Adipocyte (in vitro differentiated cells): Measurements from ENCODE around the gene ACSBG1.

Experiments used
- DNase-seq: peaks from one replicate; pipeline ENCODE4 v3.0.0-alpha.2; 2015; ENCODE audit warnings: low read depth
- H3K27me3 ChIP-seq: replicated peaks from 2 replicates; pipeline ENCODE4 v1.7.0; 2013; ENCODE audit warnings: mild to moderate bottlenecking, low read length, moderate library complexity; ENCODE audit not compliant: control insufficient read depth, insufficient read depth
- H3K36me3 ChIP-seq: 2 replicates; pipeline ENCODE4 v1.7.0; 2013; ENCODE audit warnings: low read length, mild to moderate bottlenecking, moderate library complexity; ENCODE audit not compliant: control insufficient read depth, insufficient read depth, severe bottlenecking
- H3K4me1 ChIP-seq: 2 replicates; pipeline ENCODE4 v1.7.0; 2013; ENCODE audit warnings: mild to moderate bottlenecking, low read length, moderate library complexity; ENCODE audit not compliant: control insufficient read depth, insufficient read depth
- H3K4me3 ChIP-seq: 2 replicates; pipeline ENCODE4 v1.7.0; 2013; ENCODE audit warnings: mild to moderate bottlenecking, low read length, moderate library complexity
- H3K9ac ChIP-seq: 2 replicates; pipeline ENCODE4 v1.7.0; 2013; ENCODE audit warnings: mild to moderate bottlenecking, low read length, moderate library complexity
- H3K9me3 ChIP-seq: 2 replicates; pipeline ENCODE4 v1.7.0; 2013; ENCODE audit warnings: mild to moderate bottlenecking, low read length, moderate library complexity; ENCODE audit not compliant: control insufficient read depth

ACSBG1 gene

GRCh38 chr15:78265137-78265460 is 30.7 kb upstream of the ACSBG1 start:
- Histone ChIP-seq H3K36me3 (no peaks in the 10 kb centered on the region), H3K4me1 (peaks cover 8% of the 10 kb centered on the region), H3K9ac (peak overlapping the region; percentile 75), H3K9me3 (no peaks in the 10 kb centered on the region), H3K4me3 (peak overlapping the region; percentile 82), H3K27me3 (no peaks in the 10 kb centered on the region)
- no peak for DNase-seq

- DNase-seq = peak; percentile 12
- no peaks in the 10 kb centered on the region for H3K9me3 ChIP-seq
- peak within 1 kb of the TSS; percentile 82 for H3K4me3 ChIP-seq
- no peaks in the 10 kb centered on the region for H3K36me3 ChIP-seq
- peaks cover 8% of the 10 kb centered on the region for H3K4me1 ChIP-seq
- peak within 1 kb of the TSS; percentile 75 for H3K9ac ChIP-seq
- H3K27me3 ChIP-seq = peaks cover 4% of the 10 kb centered on the region
Measured at GRCh38 chr15:78264304-78265136, 30.2 kb upstream of the ACSBG1 start, which contains the start of gene DNAJA4. Gene DNAJA4 (plus strand): TSS chr15:78264562. CDS start chr15:78264764, 202 bp downstream.

GRCh38 chr15:78263907-78264303 is 29.5 kb upstream of the ACSBG1 start:
- H3K9me3 ChIP-seq = no peaks in the 10 kb centered on the region
- peaks cover 4% of the 10 kb centered on the region for H3K27me3 ChIP-seq
- peak overlapping the region; percentile 82 for H3K4me3 ChIP-seq
- DNase-seq = no peak
- H3K36me3 ChIP-seq = no peaks in the 10 kb centered on the region
- H3K4me1 ChIP-seq = peaks cover 8% of the 10 kb centered on the region
- peak overlapping the region; percentile 73 for H3K9ac ChIP-seq

- Histone ChIP-seq H3K9me3 (no peaks in the 10 kb centered on the region), H3K4me1 (peaks cover 8% of the 10 kb centered on the region), H3K27me3 (peaks cover 4% of the 10 kb centered on the region), H3K9ac (no peak overlapping the region), H3K36me3 (no peaks in the 10 kb centered on the region), H3K4me3 (no peak overlapping the region)
- DNase-seq = no peak
Measured at GRCh38 chr15:78263351-78263781, 29.0 kb upstream of the ACSBG1 start.

- H3K4me3 ChIP-seq = no peak overlapping the region
- H3K27me3 ChIP-seq = peaks cover 11% of the 10 kb centered on the region
- H3K9ac ChIP-seq = no peak overlapping the region
- H3K36me3 ChIP-seq = no peaks in the 10 kb centered on the region
- DNase-seq = no peak
- peaks cover 8% of the 10 kb centered on the region for H3K4me1 ChIP-seq
- no peaks in the 10 kb centered on the region for H3K9me3 ChIP-seq
Measured at GRCh38 chr15:78261062-78261461, 26.7 kb upstream of the ACSBG1 start.

- Histone ChIP-seq H3K9ac (no peak overlapping the region), H3K9me3 (no peaks in the 10 kb centered on the region), H3K36me3 (no peaks in the 10 kb centered on the region), H3K4me3 (no peak overlapping the region), H3K4me1 (peaks cover 8% of the 10 kb centered on the region), H3K27me3 (peaks cover 11% of the 10 kb centered on the region)
- DNase-seq = no peak
Measured at GRCh38 chr15:78260489-78260888, 26.1 kb upstream of the ACSBG1 start.

GRCh38 chr15:78259232-78259631 is 24.9 kb upstream of the ACSBG1 start:
- no peak overlapping the region for H3K9ac ChIP-seq
- DNase-seq = no peak
- H3K4me1 ChIP-seq = no peaks in the 10 kb centered on the region
- no peak overlapping the region for H3K4me3 ChIP-seq
- H3K27me3 ChIP-seq = peaks cover 17% of the 10 kb centered on the region
- no peaks in the 10 kb centered on the region for H3K36me3 ChIP-seq
- no peaks in the 10 kb centered on the region for H3K9me3 ChIP-seq

- H3K4me3 ChIP-seq = no peak overlapping the region
- H3K9ac ChIP-seq = no peak overlapping the region
- no peaks in the 10 kb centered on the region for H3K36me3 ChIP-seq
- peaks cover 17% of the 10 kb centered on the region for H3K27me3 ChIP-seq
- no peaks in the 10 kb centered on the region for H3K4me1 ChIP-seq
- no peaks in the 10 kb centered on the region for H3K9me3 ChIP-seq
- no peak for DNase-seq
Measured at GRCh38 chr15:78257681-78258080, 23.3 kb upstream of the ACSBG1 start.

GRCh38 chr15:78256044-78256437 is 21.7 kb upstream of the ACSBG1 start:
- no peaks in the 10 kb centered on the region for H3K36me3 ChIP-seq
- no peak overlapping the region for H3K4me3 ChIP-seq
- H3K4me1 ChIP-seq = no peaks in the 10 kb centered on the region
- H3K9ac ChIP-seq = no peak overlapping the region
- H3K27me3 ChIP-seq = peaks cover 26% of the 10 kb centered on the region
- DNase-seq = no peak
- no peaks in the 10 kb centered on the region for H3K9me3 ChIP-seq

GRCh38 chr15:78255421-78256043 is 21.2 kb upstream of the ACSBG1 start:
- Histone ChIP-seq H3K36me3 (no peaks in the 10 kb centered on the region), H3K4me3 (no peak overlapping the region), H3K9ac (no peak overlapping the region), H3K9me3 (no peaks in the 10 kb centered on the region), H3K27me3 (peaks cover 31% of the 10 kb centered on the region), H3K4me1 (no peaks in the 10 kb centered on the region)
- DNase-seq = no peak

- no peaks in the 10 kb centered on the region for H3K36me3 ChIP-seq
- H3K4me3 ChIP-seq = no peak overlapping the region
- H3K27me3 ChIP-seq = peaks cover 20% of the 10 kb centered on the region
- no peak overlapping the region for H3K9ac ChIP-seq
- no peak for DNase-seq
- H3K4me1 ChIP-seq = no peaks in the 10 kb centered on the region
- no peaks in the 10 kb centered on the region for H3K9me3 ChIP-seq
Measured at GRCh38 chr15:78251136-78251535, 16.8 kb upstream of the ACSBG1 start.
